CD4-positive, alpha-beta memory T cell (primary cell): ENCODE data around the gene FRG2C. TPM values are rescaled to one million over a fixed set of nuclear protein-coding genes. Genes with fewer than 3 reads are reported as not detected.
"Not testable (repeated sequence)": the region's sequence is repeated elsewhere in the genome, so short reads cannot be mapped to it uniquely, and the experiment has no call there.

Experiments
- CTCF ChIA-PET: fragments of 350-600 bp; sonication (Branson Sonifier 250); formaldehyde crosslinking; loops from one replicate; lab custom pipeline; 2021; ENCODE audit warnings: inconsistent platforms; ENCODE audit not compliant: partially characterized antibody; lab: Charles Lee
- POLR2A ChIA-PET: fragments of 350-600 bp; sonication (Branson Sonifier 250); formaldehyde crosslinking; loops from one replicate; lab custom pipeline; 2021; ENCODE audit not compliant: partially characterized antibody; lab: Charles Lee
- DNase-seq, 5 donors: peaks; one replicate each; pipeline versions ENCODE4 v3.0.0 to v3.0.0-alpha.2; 2020 to 2022; ENCODE audit warnings: mixed read lengths in 1 of 5
- H3K27ac ChIP-seq: one replicate; pipeline ENCODE4 v1.7.0; 2013; ENCODE audit warnings: low read depth, low read length
- H3K27me3 ChIP-seq: 2 replicates; pipeline ENCODE4 v1.7.0; 2013; ENCODE audit warnings: mild to moderate bottlenecking, low read length, moderate library complexity; ENCODE audit not compliant: insufficient read depth
- H3K36me3 ChIP-seq: 2 replicates; pipeline ENCODE4 v1.7.0; 2013; ENCODE audit warnings: mild to moderate bottlenecking, low read length, moderate library complexity; ENCODE audit not compliant: insufficient read depth
- H3K4me1 ChIP-seq: 2 replicates; pipeline ENCODE4 v1.7.0; 2013; ENCODE audit warnings: mild to moderate bottlenecking, low read length, moderate library complexity; ENCODE audit not compliant: insufficient read depth
- H3K4me3 ChIP-seq, 2 donors: one replicate each; pipeline ENCODE4 v1.7.0; 2013; ENCODE audit warnings: low read length in 2 of 2, mild to moderate bottlenecking in 1 of 2
- H3K9me3 ChIP-seq, 2 donors: one replicate each; pipeline ENCODE4 v1.7.0; 2013; ENCODE audit warnings: low read length in 2 of 2, control low read depth in 1 of 2; ENCODE audit not compliant: control insufficient read depth in 1 of 2
- H3K27ac Mint-ChIP-seq, 7 donors: one replicate each; pipeline ENCODE4 v1.8.0; 2020 to 2021; ENCODE audit warnings: mixed read lengths in 7 of 7, mild to moderate bottlenecking in 6 of 7, inconsistent platforms in 3 of 7, moderate library complexity in 3 of 7
- H3K27me3 Mint-ChIP-seq, 2 donors: one replicate each; pipeline ENCODE4 v1.8.0; 2020 to 2021; ENCODE audit warnings: mixed read lengths in 2 of 2
- H3K36me3 Mint-ChIP-seq, 2 donors: one replicate each; pipeline ENCODE4 v1.8.0; 2020 to 2021; ENCODE audit warnings: mixed read lengths in 2 of 2, inconsistent platforms in 1 of 2, mild to moderate bottlenecking in 1 of 2
- H3K4me1 Mint-ChIP-seq, 4 donors: one replicate each; pipeline ENCODE4 v1.8.0; 2020 to 2021; ENCODE audit warnings: mixed read lengths in 4 of 4, mild to moderate bottlenecking in 1 of 4
- H3K4me3 Mint-ChIP-seq, 8 donors: one replicate each; pipeline ENCODE4 v1.8.0; 2020 to 2021; ENCODE audit warnings: mixed read lengths in 8 of 8, mild to moderate bottlenecking in 7 of 8, moderate library complexity in 6 of 8, inconsistent platforms in 3 of 8
- H3K9me3 Mint-ChIP-seq, 8 donors: one replicate each; pipeline ENCODE4 v1.8.0; 2020 to 2021; ENCODE audit warnings: mixed read lengths in 8 of 8, mild to moderate bottlenecking in 5 of 8, inconsistent platforms in 3 of 8, moderate library complexity in 1 of 8
- intact Hi-C: fragments of 100-400 bp; cut with micrococcal nuclease; formaldehyde crosslinking; loops from one replicate; pipeline ENCODE4 v1.15.1; 2023
- polyA plus RNA-seq, 2 donors: library from polyadenylated mRNA; unstranded; fragments of 300-500 nt; fragmentation: Illumina TruSeq; gene quantifications; one replicate each; pipeline ENCODE4 v1.2.3, GENCODE V29; 2021
- total RNA-seq, 2 experiments: library from RNA; stranded (reverse); gene quantifications; one replicate each; pipeline ENCODE4 v1.2.3, GENCODE V29; 2021

FRG2C gene
- total and polyA plus RNA-seq, 4 experiments from 2014 or later = not detected

DNA sequence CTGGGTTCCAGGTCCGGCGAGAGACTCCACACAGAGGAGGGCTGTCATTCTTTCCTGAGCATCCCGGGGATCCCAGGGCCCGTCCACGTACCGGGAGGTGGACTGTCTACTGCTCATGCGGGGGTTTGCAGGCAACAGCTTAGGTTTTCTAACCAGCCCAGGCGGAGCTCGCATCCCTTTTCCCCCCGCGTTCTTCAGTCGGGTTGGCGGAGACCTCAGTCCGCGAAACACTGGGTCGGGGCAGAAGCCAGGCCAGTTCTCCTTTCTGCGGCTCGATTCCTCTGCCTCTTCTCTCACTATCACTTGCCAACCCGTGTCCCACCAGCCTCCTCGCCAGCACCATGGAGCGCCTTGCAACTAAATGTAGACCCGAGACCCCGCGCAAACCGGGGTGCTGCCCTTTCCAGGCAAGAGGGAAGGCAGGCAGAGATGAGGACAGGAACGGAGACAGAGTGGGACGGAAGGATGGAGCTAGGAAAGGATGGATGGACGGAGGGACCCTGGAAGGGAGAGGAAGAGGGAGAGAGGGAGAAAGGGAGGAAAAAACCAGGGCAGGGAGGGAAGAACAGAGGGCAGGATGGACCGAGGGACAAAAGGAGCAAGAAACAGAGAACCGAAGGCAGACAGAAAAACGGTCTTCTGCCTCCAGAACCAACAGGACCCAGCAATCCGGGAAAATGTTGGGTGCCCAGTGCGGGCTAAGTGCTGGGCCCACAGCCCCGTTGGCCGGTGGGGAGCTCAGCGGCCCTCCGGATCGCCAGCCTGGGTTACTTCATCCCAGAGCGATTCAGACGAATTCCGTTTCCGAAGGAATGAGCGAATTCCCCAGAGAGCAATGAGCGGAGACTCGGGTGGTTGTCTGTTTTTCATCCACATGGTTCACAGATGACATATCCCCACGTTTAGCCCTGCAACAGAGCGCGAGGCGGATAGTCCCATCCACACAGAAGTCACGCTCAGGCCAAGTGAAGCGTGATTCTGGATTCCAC is 6.5 kb downstream of the FRG2C start:
- intact Hi-C loops, POLR2A ChIA-PET, H3K9me3 ChIP-seq, DNase-seq, H3K4me3 ChIP-seq, H3K27me3 ChIP-seq, H3K4me1 ChIP-seq, H3K27ac Mint-ChIP-seq, H3K36me3 ChIP-seq, CTCF ChIA-PET, H3K27ac ChIP-seq: not testable (repeated sequence)
- Mint-ChIP-seq H3K36me3 (peaks cover 5 to 23% of the 10 kb centered on the region in 2 donors), H3K27me3 (peaks cover 24% of the 10 kb centered on the region in 2 donors), H3K9me3 (peaks cover 3 to 67% (median 43%) of the 10 kb centered on the region in 8 donors), H3K4me3 (peak overlapping the region in 6 of 8 donors; percentile 12 to 68 (median 38)), H3K4me1 (peaks cover 5 to 16% (median 12%) of the 10 kb centered on the region in 4 donors)

DNA sequence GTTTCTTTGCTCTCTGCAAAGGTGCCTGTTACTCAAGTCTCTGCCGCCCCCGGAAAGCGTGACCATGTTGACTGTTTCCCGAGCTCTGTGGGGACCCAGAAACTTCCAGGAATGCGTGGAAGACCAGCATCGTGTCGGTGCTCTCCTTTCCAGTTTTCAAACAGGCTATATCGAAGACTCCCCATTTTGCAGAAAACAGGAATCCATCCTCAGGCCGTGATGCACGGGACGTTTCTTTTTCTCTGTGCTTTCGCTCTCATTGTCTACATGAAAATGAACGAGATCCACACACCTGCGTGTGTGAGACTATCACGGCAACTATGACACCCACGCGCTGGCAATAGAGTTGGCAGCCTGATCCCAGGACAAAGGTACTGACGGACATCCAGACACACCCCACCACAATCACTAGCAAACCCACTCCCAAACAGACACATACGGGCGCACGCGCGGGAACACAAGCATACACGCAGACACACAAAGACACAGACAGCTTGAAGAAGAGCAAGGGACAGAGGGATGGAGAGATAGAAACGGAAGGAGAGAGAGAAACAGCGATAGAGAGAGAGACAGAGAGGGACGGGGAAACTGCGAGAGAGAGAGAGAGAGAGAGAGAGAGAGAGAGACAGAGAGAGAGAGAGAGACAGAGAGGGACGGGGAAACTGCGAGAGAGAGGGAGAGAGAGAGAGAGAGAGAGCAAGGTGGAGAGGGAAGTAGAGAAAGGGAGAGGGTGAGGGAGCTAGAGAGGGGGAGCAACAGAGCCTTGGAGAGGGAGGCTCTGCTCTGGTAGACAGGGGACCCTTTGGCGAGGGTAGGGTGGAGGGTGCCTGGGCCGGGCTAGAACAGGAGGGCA is 7.4 kb downstream of the FRG2C start:
- peaks cover 24 to 25% of the 10 kb centered on the region in 2 donors for H3K27me3 Mint-ChIP-seq
- H3K9me3 Mint-ChIP-seq = peaks cover 3 to 74% (median 49%) of the 10 kb centered on the region in 8 donors
- H3K4me1 ChIP-seq, H3K36me3 ChIP-seq, intact Hi-C loops, H3K27ac ChIP-seq, POLR2A ChIA-PET, H3K4me3 ChIP-seq, H3K27ac Mint-ChIP-seq, H3K27me3 ChIP-seq, DNase-seq, CTCF ChIA-PET, H3K9me3 ChIP-seq: not testable (repeated sequence)
- H3K4me1 Mint-ChIP-seq = peaks cover 5 to 16% (median 12%) of the 10 kb centered on the region in 4 donors
- peaks cover 5 to 23% of the 10 kb centered on the region in 2 donors for H3K36me3 Mint-ChIP-seq
- H3K4me3 Mint-ChIP-seq = peak overlapping the region in 6 of 8 donors; percentile 7 to 68 (median 40)

GRCh38 chr3:75672140-75672775 is 8.1 kb downstream of the FRG2C start:
- intact Hi-C loops, H3K27ac ChIP-seq, DNase-seq, H3K4me1 ChIP-seq, H3K9me3 ChIP-seq, H3K27me3 ChIP-seq, H3K4me3 ChIP-seq, POLR2A ChIA-PET, CTCF ChIA-PET, H3K27ac Mint-ChIP-seq, H3K36me3 ChIP-seq: not testable (repeated sequence)
- H3K4me1 Mint-ChIP-seq = peaks cover 5 to 16% (median 12%) of the 10 kb centered on the region in 4 donors
- H3K4me3 Mint-ChIP-seq = peak overlapping the region in 1 of 8 donors; percentile 5
- H3K36me3 Mint-ChIP-seq = peaks cover 5 to 23% of the 10 kb centered on the region in 2 donors
- peaks cover 3 to 73% (median 45%) of the 10 kb centered on the region in 8 donors for H3K9me3 Mint-ChIP-seq
- peaks cover 22 to 23% of the 10 kb centered on the region in 2 donors for H3K27me3 Mint-ChIP-seq

DNA sequence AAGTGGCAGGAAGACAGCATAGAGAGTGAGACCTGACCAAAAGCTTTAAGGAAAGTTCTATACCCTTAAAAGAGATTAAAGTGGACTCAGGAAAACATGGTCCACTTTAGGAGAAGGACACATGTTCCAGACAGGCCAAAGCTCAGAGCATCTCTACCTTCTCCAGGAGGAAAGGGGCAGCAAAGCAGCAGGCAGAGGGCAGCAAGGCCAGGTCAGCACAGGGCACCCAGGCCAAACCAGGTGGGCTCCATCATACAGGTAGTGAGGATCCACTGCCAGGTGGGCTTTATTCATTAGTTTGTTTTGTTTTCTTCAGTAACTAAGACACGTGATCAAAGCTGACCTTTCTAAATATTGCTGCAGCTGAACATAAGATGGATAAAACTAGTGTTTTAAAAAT is 19.8 kb downstream of the FRG2C start:
- H3K36me3 Mint-ChIP-seq, H3K4me1 ChIP-seq, H3K4me3 Mint-ChIP-seq, H3K27me3 Mint-ChIP-seq, H3K4me3 ChIP-seq, H3K27ac Mint-ChIP-seq, CTCF ChIA-PET, H3K27me3 ChIP-seq, H3K27ac ChIP-seq, intact Hi-C loops, H3K9me3 ChIP-seq, H3K4me1 Mint-ChIP-seq, DNase-seq, H3K36me3 ChIP-seq, POLR2A ChIA-PET: not testable (repeated sequence)
- peaks cover 0 to 29% (median 18%) of the 10 kb centered on the region in 8 donors for H3K9me3 Mint-ChIP-seq

DNA sequence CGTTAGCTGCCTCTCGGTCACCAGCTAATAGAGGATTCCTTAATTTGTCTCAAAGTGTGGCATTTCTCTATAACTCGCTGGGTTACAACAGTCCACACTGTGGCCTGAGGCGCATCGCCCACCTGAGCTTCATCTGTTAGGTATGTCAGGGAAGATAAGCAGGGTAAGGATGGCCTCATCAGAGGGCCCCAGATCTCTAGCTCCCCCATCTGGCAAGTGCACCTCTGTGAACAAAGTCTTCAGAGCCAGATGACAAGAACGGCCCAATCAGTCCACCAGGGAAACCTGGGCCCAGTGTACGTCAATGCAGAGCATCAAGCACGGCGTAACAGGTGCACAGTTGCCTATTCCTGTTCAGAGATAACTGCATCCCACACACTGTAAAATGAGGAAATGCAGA is 23.2 kb downstream of the FRG2C start:
- peaks cover 1 to 4% of the 10 kb centered on the region in 2 donors for H3K36me3 Mint-ChIP-seq
- intact Hi-C loops = no loop called here
- H3K27ac Mint-ChIP-seq = no peak overlapping the region
- ChIA-PET POLR2A (no interaction called here), CTCF (no interaction called here)
- H3K9me3 Mint-ChIP-seq = peaks cover 5 to 51% (median 38%) of the 10 kb centered on the region in 8 donors
- no peaks in the 10 kb centered on the region for H3K27me3 ChIP-seq
- H3K4me1 ChIP-seq = no peaks in the 10 kb centered on the region
- DNase-seq = no peak
- no peak overlapping the region for H3K27ac ChIP-seq
- no peak overlapping the region for H3K4me3 Mint-ChIP-seq
- H3K4me3 ChIP-seq = no peak overlapping the region
- H3K9me3 ChIP-seq = peaks cover 0 to 1% of the 10 kb centered on the region in 2 donors
- H3K4me1 Mint-ChIP-seq = no peaks in the 10 kb centered on the region
- no peaks in the 10 kb centered on the region for H3K27me3 Mint-ChIP-seq
- no peaks in the 10 kb centered on the region for H3K36me3 ChIP-seq

DNA sequence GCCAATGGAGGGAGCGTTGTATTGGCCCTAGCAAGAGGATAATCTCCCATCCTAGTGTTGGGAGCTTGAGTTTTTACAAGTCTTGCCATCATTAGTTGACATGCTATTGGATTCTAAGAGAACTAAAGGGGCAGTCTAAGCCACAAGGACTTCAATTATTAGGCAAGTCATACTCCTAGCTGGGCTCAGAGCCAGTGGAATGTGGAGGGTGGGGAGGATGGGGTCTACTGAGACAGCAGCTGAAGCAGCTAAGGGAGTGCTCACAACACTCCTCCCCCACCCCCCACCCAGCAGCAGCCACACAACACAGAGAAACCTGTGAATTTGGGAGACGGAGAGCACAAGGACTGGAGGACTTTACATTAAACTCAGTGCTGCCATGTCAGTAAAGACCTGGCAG is 27.9 kb downstream of the FRG2C start:
- H3K4me1 ChIP-seq = no peaks in the 10 kb centered on the region
- Mint-ChIP-seq H3K36me3 (peaks cover 1 to 8% of the 10 kb centered on the region in 2 donors), H3K4me1 (no peaks in the 10 kb centered on the region), H3K4me3 (no peak overlapping the region), H3K27me3 (no peaks in the 10 kb centered on the region), H3K27ac (no peak overlapping the region), H3K9me3 (peaks cover 7 to 47% (median 34%) of the 10 kb centered on the region in 8 donors)
- intact Hi-C loops = no loop called here
- H3K9me3 ChIP-seq = peaks cover 0 to 4% of the 10 kb centered on the region in 2 donors
- H3K27me3 ChIP-seq = no peaks in the 10 kb centered on the region
- POLR2A ChIA-PET = no interaction called here
- no peak overlapping the region for H3K4me3 ChIP-seq
- no peak overlapping the region for H3K27ac ChIP-seq
- H3K36me3 ChIP-seq = no peaks in the 10 kb centered on the region
- CTCF ChIA-PET = no interaction called here
- no peak for DNase-seq
